Measurements from ENCODE around the gene RAMP1.
"Not testable (repeated sequence)": the region's sequence is repeated elsewhere in the genome, so short reads cannot be mapped to it uniquely, and the experiment has no call there.

RAMP1 gene

DNA sequence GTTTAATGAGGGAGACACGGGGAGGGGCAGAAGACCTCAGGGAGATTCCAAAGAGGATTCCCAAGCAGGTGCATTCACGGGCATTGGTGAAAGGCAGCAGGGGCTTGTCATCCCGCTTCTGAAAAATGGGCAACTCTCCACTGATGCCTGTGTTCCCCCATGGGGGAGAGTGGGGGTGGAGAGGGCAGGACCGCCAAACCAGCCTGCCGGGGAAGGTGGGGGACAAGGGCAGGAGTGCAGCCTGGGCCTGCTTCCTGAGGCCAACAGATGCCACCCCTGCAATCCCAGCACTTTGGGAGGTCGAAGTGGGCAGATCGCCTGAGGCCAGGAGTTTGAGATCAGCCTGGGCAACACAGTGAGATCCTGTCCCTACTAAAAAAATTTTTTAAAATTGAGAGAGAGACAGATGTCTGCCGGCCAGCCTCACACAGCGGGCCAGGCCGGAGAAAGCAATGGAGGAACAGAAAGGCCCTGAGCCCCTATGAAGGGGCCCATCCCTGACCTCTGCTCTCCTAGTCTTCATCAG is 62.6 kb downstream of the RAMP1 start:
- DNase-seq, result no peak

DNA sequence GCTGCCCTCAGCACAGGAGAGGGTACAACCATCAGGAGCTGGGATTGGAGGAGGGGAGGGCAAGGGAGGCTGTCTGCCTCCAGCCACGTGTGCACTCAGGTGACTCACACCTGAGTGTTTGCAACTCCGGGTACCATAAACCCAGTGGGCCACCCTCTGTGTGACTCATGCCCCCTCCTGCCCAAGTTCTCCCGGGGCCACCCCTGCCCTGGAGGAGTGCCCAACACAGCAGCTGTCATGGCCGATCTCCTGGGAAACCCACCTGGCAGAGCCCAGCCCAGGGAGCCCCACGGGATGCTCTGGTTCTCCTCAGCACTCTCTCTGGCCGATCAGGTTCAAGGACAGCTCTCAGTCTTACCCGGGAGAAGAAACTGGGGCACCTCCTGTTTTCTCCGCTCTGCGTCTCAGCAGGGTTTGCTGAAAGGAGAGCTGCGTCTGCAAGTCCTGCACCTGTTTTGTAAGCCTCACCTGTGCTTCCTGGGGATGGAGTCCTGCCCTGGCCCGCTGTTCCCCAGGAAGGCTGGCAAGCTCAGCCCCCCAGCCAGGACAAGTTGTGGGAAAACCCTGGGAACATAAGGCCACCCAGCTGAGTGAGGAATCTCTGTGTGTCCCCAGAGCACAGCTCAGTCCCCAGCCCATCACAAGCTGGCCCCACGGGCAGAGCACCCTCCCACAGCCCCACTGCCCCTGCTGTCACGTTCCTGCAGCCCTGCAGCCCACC is 63.4 kb downstream of the RAMP1 start:
- DNase-seq, result no peak

DNA sequence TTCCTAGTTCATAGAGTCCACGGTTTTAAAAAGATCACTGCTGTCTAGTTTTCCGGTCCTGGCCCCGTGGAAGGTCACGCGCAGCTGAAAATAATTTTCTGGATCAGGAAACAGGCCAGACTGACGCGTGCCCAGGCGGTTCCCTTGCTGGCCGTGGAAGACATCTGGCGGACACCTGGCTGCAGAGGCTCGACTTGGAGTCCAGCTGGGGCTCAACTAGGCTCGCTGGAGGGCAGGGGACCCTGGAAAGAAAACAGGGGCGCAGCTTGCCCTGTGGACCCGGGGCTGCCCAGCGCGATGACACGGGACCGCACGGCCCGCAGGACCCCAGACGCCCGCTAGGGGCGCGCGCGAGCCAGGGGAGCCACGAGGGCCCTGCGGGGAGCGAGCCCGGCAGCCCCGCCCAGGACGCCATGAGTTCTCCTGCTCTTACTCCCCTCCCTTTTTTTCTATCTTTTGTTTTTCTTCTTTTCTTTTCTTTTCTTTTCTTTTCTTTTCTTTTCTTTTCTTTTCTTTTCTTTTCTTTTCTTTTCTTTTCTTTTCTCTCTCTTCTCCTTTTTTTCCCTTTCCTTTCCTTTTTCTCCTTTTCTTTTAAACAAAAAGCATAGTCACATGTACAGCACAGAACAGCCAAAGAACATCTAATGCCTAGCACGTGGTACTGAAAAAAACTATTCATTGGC is 64.2 kb downstream of the RAMP1 start:
- no peak for DNase-seq

DNA sequence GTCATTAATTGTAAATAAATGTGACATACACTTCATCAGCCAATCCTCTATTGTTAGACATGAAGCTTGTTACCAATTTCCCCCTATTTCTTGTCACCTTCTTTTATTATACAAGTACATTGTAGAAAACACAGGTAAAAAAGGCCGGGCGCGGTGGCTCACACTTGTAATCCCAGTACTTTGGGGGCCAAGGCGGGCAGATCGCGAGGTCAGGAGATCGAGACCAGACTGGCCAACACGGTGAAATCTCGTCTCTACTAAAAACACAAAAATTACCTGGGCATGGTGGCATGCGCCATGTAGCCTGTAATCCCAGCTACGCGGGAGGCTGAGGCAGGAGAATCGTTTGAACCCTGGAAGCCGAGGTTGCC is 64.7 kb downstream of the RAMP1 start:
- no peak for DNase-seq

DNA sequence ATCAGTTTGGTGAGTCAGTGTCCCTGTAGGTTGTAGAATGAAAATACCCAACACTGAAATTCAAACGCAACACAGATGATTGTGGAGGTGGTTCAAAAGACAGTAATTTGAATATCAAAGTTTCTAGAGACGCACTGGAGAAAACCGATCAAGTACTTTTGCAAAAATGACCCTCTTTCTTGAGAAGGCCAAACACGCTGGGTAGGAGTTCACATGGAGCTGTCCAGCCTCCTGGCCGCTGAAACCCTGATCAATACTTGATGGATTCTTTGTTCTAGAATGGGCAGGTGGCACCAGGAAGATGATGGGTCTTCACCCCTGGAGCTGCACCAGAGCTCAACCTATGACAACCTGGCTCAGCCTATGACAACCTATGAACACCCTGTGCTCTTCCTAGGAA is 67.7 kb downstream of the RAMP1 start:
- DNase-seq, result no peak

DNA sequence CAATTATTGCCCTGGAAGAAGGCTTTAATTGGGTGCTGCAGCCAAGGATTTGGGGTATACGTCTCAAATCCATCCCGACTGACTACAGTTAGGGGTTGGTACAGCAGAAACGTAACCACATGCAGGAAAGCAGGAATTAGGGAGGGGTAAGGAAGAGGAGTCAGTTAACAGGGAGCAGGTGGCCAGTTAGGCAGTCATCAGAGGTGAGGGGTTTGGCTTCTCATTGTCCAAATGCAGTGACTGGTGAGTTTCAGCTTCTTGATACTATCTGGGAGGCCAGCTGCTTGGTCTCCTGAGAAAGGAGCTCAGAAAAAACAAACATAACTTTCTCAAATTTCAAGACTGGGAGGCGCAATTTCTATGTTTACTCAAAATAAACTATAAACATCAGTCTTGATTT is 68.6 kb downstream of the RAMP1 start:
- DNase-seq, result no peak

DNA sequence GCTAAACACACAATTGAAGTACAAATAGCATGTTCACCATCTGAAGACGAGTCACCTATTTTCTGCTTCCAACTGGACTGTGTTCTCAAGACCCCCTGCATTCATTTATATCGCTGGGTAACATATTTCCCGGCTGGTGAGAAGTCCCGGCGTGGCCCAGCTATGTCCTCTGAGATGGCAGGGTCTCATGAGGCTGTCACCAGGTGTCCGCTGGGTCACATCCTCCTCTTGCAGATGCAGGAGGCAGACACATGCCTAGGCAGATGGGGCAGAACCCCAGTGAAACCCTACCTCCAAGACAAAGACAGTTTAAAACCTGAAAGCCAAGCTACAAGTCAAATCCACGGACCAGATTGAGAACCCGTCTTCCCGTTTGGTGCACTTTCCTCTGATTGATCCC is 70.6 kb downstream of the RAMP1 start:
- DNase-seq, result no peak

DNA sequence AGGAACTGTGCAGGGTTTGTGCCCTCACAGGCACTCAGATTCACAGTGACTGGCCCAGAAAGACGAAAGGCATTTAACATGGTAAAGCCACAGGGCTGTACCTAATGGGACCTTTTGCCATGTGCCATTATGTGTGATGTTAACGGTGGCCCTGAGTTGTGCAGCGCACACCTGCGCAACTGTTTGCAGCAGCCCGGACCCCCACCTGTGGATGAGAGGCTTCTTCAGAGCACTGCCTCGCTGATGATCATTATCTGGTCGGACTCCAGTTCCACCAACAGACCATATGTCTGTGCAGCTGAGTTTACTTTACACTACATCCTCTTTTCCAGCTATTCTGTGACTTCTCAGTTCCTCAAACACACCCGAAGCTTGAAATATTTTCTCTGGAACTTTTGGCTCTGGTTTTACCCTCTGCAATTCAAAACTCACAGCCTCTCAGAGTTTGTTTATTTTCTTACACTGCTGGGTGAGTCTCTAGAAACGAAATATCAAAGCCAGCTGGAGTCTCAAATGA is 71.8 kb downstream of the RAMP1 start:
- no peak for DNase-seq

DNA sequence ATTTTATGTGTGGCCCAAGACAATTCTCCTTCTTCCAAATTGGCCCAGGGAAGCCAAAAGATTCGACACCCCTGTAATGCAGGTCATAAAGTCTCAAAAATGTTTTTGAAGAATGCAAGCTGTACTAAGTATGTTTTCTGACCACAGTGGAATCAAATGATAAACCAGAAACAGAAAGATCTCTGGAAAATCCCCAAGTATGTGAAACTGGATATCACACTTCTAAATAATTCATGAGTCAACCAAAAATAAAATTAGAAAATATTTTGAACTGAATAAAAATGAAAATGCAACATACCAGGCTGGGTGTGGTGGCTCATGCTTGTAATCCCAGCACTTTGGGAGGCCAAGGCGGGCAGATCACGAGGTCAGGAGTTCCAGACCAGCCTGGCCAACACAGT is 73.3 kb downstream of the RAMP1 start:
- no peak for DNase-seq

DNA sequence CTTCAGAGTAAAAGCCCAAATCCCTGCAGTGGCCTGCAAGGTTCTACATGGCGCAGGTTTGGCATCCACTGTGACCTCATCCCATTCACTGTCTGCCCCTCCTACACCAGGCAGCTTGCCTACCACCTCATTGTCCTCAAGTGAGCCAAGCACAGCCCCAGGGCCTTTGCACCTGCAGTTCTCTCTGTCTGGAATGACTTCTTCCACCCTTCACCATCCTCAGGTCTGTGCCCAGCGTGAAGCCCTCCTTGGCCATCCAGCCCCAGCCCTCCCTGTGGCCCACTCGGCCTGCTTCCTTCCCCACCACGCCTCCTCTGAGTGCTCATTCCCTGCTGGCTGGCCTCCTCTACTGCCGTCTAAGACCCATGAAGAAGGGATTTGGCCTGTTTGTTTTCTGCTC is 74.8 kb downstream of the RAMP1 start:
- no peak for DNase-seq

DNA sequence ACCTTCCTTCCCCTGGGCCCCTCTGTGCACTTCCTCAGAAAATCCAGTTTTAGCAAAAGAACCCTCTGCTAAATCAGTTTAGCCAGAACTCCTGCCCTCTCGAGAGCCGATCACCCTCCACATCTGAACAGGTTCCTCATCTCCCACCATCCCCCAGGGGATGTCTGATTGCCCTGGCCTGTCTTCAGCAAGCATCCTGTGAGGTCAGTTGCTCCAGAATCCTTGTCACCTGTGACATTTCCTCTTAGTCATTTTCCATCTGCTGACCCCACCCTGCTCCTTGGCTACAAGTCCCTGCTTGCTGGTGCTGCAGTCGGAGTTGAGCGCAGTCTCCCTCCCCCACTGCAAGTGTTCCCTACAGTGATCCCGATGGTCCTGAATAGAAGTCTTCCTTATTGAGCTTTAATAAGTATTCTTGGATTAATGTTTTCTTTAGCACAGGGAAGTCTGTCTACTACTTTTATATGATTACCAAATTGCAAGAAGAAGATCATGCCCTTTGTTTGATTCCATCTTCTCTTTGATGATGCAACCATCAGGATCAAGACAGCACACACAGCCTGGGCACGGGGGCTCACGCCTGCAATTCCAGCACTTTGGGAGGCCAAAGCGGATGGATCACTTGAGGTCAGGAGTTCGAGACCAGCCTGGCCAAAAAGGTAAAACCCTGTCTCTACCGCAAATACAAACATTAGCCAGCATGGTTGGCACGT is 76.5 kb downstream of the RAMP1 start:
- no peak for DNase-seq

DNA sequence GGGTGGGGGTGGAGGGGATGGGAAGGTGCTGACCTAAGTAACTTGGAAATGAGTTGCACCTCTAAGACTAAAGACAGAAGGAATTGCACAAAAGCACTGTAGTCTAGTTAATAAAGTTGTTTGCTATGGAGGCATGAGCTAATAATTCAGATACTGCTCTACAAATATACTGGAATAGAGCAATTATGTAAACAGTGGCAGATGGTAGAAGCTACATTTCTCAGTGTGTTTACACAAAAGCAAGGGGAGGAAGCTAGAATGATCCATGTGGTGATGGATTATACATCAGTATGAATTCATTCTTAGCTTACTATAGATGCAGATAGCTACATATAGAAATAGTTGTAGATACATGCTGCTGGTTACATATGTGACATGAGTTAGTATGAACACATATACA is 79.8 kb downstream of the RAMP1 start:
- DNase-seq, result no peak

DNA sequence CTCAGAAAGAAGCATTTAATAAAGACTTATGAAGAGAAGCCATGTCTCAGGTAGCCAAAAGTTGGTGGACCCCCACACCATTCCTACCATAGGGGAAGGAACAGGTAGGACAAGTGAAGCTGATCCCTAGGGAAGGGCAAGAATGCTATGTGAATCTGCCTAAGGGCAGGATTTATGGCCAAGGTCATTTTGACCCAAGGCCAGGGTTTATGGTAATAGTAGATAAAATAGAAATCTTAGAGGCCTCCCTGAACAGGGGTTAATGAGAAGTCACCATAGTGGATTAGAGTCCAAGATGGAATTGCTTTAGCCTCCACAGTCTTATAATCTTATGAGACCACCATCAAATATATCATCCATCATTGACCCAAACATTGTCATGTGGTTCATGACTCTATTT is 81.4 kb downstream of the RAMP1 start:
- no peak for DNase-seq

DNA sequence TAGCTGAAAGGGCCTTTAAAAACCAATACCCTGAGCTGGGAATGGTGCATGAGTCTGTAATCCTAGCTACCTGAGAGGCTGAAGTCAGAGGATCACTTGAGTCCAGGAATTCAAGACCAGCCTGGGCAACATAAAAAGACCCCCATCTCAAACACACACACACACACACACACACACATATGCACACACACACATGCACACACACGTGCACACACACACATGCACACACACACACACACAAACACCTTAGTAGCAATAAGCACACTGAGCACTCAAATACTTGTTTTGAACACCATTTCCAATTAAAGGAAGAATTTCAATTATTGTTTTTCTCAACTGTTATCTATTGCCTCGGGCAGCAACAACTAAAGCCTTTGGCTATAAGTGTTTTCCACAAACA is 81.8 kb downstream of the RAMP1 start:
- DNase-seq, result no peak

DNA sequence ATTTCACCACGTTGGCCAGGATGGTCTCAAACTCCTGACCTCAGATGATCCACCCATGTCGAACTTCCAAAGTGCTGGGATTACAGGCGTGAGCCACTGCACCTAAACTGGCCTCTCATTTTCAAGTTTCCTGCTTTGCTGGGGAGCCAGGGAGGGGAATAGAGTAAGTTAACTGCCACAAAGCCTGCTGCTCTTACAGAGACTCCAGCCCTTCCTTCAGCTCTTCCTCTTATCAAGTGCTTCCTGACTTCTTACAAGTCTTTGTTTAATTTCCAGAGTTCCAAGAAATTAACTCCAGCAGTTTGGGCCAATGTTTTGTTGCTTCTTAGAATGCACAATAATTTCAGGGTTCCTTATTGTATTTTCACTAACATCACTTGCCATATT is 83.1 kb downstream of the RAMP1 start:
- no peak for DNase-seq

DNA sequence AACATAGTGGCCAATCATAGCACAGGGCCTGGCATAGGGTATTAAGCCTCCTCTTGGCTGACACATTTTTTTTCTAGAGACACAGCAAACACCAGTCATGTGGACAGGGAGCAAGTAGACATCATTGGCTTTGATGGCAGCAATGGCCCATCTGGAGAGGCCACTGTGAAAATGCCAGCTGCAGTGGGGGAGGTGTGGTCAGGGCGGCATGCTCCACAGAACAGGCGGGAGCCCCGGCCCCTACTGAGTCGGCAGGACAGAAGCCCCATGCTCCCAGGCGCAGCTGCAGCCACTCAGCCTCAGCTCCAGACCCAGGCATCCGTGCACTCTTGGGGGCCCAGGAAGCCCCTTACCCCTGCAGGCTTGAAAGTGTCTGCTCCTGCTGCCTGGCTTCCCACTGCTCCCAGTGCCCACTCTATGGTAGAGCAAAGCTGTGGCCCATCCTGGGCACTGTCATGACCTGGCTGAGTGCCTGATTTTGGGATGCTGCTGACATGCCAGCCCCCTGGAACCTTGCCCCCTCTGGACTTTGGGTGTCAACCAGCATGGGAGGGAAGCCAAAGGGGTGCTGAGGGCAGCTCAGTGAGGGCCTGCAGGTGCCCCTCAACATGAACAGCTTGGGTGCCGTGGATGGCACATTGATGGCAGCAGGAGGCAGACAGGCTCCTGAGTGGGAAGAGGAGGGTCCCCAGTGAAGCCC is 84.1 kb downstream of the RAMP1 start:
- DNase-seq, result no peak

DNA sequence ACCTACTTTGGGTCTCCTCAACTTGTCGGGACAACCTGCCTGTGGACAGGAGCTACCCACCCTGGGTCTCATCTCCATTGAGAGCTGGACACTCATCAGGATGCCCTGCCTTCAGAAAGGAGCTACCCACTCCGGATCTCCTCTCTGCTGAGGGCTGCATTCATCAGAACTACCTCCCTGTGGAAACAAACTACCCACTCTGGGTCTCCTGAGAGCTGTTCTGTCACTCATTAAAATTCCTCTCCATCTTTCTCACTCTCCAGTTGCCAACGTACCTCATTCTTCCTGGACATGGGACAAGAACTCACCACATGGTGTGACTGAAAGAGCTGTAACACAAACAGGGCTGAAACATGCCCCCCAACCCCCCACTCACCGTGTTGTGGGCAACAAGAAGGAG is 84.9 kb downstream of the RAMP1 start:
- no peak for DNase-seq

DNA sequence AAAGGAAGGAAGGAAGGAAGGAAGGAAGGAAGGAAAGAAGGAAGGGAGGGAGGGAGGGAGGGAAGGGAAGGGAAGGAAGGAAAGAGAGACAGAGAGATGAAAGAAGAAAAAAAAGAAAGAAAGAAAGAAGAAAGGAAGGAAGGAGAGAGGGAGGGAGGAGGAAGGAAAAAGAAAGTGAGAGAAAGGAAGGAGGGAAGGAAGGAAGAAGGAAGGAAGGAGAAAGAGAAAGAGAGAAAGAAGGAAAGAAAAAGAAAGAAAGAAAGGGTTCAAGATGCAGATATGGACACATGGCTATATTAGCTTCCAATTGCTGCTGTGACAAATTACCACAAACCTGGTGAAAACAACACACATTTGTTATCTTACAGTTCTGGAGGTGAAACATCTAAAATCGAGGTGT is 87.0 kb downstream of the RAMP1 start:
- DNase-seq, result no peak

DNA sequence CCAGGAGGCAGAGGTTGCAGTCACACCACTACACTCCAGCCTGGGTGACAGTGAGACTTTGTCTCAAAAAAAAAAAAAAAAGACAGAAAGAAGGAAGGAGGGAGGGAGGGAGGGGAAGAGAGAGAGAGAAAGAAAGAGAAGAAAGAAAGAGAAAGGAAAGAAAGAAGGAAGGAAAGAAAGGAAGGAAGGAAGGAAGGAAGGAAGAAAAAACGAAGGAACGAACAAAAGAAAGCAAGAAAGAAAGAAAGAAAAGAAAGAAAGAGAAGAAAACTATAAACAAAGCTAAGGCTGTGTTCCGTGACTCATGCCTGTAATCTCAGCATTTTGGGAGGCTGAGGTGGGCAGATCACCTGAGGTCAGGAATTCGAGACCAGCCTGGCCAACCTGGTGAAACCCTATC is 91.9 kb downstream of the RAMP1 start:
- DNase-seq, result not testable (repeated sequence)

DNA sequence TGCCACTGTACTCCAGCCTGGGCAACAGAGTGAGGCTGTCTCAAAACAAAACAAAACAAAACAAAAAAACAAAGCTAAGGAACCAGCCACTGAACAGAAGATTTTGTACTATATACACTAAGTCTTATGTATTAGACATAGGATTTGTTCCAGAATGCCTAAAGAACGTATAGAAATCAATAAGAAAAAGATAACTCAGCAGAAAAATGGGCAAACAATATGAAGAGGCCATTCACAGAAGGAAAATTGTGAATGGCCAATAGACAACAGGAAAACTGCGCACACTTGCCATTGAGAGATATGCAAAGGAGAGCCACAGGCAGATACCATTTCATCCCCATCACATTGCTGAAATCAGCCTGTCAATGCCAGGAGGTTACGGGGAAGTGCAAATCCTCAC is 92.5 kb downstream of the RAMP1 start:
- DNase-seq, result no peak

DNA sequence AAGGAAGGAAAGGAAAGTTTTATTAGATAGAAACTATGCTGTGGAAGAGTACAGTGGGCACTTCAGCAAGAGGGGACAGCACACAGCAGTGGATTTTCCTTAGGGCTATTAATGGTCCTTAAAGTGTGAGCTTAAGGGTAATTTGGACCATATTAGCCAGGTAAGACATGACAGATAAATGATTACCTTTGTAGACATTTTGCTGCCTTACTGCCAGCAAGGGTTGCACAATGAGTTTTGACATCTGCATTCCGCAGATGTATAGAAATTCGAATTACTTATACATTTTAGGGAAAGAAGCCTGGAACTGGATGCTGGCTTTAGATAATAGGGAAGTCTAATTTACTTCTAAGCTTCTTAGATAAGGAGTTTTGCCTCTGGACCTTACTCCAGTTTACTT is 93.4 kb downstream of the RAMP1 start:
- DNase-seq, result no peak

DNA sequence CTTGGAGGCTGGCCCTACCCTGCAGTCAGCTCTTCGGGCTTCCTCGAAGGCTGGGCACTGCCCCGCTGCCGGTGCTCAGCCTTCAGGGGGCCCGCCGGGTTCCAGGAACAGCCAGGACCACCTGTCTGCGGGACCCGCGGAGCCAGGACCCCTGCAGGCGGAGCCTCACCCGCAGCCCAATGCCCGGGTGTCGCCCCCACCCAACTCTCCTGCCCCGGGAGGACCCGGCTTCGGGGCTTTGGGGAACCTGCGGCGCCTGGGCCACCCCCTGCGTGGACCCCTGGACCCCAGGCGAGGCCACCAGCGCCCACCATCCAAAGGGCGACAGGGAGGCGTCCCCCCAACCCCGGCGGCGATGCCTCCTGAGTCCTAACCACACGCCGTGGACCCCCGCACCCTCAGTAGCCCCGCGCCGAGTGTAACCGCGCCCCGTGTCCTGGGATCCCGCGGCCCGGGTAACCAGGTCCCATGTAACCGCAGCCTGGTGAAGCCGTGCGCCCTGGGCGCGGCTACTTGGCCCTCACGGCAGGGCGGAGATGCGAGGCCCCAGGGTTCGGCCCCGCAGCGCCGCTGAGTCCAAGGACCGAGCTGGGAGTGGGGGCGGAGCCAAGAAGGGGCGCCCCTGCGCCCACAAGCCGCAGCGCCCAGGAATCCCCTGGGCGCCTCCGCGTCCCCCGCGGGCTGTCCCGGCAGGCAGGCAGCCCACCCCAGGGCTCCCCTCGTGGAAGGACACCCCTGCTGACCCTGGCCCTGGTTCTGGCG is 96.4 kb downstream of the RAMP1 start:
- DNase-seq, result no peak

DNA sequence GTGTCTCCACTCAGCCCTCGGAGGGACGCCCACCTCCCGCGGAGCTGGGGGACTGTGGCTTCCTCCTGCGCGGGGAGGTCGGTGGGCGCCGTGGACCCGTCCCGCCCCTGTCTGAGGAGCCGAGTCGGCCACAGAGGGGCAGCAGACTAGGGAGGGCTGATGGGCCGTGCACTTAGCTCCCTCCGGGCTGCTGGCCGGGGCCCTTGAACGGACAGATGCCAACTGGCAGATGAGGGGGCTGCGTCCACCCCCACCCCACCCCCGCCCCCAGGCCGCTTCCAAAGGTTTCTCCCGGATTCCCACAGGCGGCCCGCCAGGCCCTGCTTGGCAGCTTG is 96.9 kb downstream of the RAMP1 start:
- DNase-seq, result no peak

All from cerebellar nuclear complex (tissue), 1 donor.